HG03066 (cell line): Measurements from ENCODE around the gene HTN1.
"Not testable (repeated sequence)": the region's sequence is repeated elsewhere in the genome, so short reads cannot be mapped to it uniquely, and the experiment has no call there.

Experiments
- ATAC-seq: cut with Tn5 transposase; IDR thresholded peaks from one replicate; pipeline ENCODE4 v1.9.1; 2021; ENCODE audit warnings: low read depth; ENCODE audit not compliant: unreplicated experiment

Gene HTN1

DNA sequence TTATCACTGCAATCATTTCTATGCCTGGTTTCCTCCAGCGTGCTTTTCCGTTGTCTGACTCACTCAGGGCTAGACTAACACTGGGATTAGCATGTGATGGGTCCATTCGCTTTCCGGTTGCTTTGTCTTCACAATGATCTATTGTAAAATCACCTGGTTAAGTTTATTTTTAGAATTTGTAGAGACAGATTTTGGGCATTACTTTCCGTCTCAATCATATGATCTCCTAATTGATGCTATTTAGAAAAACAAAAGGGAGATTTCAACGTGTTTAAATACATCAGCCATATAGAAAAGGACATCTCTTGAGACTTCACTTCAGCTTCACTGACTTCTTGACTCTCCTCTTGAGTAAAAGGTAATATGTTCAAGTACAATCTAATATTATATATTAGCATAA is at the start of gene HTN1:
HTN1 (plus strand) TSS at position 301 of the 400 bp plus-strand sequence. CDS start 2,639 bp downstream, outside the sequence.
- ATAC-seq: not testable (repeated sequence)

DNA sequence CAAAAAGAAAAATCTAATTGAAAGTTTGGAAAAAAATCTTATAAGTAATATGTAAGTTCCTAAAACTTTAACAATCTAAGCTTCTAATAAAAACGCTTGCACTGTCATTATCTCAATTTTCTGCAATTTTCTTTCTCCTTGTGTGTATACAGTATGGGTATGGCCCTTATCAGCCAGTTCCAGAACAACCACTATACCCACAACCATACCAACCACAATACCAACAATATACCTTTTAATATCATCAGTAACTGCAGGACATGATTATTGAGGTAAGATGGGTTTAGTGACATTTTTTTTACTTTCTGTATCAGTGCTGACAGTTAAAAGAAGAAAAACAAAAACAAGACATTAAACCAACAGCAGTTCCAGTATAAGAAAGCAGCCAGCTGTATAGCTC is 49.5 kb upstream of the HTN1 start:
- no peak for ATAC-seq

GRCh38 chr4:70002507-70002906 is 47.7 kb upstream of the HTN1 start:
- no peak for ATAC-seq

GRCh38 chr4:70008771-70009170 is 41.5 kb upstream of the HTN1 start:
- no peak for ATAC-seq

DNA sequence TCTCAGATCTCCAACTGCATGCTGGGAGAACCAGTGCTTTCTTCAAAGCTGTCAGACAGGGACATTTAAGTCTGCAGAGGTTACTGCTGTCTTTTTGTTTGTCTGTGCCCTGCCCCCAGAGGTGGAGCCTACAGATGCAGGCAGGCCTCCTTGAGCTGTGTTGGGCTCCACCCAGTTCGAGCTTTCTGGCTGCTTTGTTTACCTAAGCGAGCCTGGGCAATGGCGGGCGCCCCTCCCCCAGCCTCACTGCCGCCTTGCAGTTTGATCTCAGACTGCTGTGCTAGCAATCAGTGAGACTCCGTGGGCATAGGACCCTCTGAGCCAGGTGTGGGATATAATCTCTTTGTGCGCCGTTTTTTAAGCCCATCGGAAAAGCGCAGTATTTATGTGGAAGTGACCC is 31.2 kb upstream of the HTN1 start:
- not testable (repeated sequence) for ATAC-seq

DNA sequence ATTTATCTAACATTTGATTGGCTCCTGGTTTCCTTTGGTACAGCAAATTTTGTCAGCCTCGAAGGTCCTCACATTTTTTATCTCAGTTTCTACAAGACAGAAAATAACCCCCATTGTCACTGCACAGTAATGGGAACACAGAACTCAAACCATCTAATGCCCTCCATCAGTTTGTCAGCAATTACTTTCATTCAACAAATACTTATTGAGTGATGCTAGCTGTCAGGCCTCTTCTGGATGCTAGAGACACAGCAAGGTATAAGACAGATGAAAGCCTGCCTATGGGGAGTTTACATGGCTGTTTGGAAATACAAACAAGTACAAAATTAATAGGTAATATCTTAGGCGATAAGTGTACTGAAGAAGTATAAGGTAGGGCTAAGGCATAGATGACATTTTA is 27.0 kb upstream of the HTN1 start:
- no peak for ATAC-seq

GRCh38 chr4:70027011-70027410 is 23.2 kb upstream of the HTN1 start:
- no peak for ATAC-seq

DNA sequence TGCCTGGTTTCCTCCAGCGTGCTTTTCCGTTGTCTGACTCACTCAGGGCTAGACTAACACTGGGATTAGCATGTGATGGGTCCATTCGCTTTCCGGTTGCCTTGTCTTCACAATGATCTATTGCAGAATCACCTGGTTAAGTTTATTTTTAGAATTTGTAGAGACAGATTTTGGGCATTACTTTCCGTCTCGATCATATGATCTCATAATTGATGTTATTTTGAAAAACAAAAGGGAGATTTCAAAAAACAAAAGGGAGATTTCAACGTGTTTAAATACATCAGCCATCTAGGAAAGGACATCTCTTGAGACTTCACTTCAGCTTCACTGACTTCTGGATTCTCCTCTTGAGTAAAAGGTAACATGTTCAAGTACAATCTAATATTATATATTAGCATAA is 22.1 kb upstream of the HTN1 start, which contains the start of gene HTN3:
HTN3 (plus strand) TSS at position 301 of the 400 bp plus-strand sequence. CDS start 2,282 bp downstream, outside the sequence.
- ATAC-seq: not testable (repeated sequence)

DNA sequence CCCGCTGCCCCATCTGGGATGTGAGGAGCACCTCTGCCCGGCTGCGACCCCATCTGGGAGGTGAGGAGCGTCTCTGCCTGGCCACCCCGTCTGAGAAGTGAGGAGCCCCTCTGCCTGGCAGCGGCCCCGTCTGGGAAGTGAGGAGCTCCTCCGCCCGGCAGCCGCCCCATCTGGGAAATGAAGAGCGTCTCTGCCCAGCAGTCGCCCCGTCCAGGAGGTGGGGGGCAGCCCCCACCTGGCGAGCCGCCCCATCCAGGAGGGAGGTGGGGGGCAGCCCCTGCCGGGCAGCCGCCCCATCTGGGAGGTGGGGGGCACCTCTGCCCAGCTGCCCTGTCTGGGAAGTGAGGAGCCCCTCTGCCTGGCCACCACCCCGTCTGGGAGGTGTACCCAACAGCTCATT is 12.7 kb upstream of the HTN1 start:
- not testable (repeated sequence) for ATAC-seq

GRCh38 chr4:70039928-70040327 is 10.3 kb upstream of the HTN1 start:
- not testable (repeated sequence) for ATAC-seq

DNA sequence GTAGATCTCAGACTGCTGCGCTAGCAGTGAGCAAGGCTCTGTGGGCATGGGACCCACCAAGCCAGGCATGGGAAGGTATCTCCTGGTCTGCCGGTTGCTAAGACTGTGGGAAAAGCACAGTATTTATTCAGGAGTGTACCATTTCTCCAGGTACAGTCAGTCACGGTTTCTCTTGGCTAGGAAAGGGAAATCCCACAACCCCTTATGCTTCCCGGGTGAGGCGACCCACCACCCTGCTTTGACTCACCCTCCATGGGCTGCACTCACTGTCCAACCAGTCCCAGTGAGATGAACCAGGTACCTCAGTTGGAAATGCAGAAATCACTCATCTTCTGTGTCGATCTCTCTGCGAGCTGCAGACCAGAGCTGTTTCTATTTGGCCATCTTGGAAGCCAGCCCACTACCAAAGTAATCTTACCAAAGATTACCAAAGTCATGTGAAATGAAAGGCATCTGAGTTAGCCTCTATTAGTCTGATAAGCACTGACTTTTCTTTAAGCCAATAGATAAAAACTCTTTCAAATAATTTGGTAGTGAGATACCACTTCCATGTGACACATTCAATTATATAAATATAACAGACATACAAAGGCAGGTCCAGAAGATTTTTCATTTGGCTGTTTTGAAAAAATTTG is 8.5 kb upstream of the HTN1 start:
- ATAC-seq: no peak

DNA sequence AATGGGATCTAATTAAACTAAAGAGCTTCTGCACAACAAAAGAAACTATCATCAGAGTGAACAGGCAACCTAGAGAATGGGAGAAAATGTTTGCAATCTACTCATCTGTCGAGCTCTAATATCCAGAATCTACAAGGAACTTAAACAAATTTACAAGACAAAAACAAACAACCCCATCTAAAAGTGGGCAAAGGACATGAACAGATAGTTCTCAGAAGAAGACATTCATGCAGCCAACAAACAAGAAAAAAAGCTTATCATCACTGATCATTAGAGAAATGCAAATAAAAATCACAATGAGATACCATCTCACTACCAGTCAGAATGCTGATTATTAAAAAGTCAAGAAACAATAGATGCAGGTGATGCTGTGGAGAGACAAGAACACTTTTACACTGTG is 6.3 kb downstream of the HTN1 start:
- not testable (repeated sequence) for ATAC-seq

DNA sequence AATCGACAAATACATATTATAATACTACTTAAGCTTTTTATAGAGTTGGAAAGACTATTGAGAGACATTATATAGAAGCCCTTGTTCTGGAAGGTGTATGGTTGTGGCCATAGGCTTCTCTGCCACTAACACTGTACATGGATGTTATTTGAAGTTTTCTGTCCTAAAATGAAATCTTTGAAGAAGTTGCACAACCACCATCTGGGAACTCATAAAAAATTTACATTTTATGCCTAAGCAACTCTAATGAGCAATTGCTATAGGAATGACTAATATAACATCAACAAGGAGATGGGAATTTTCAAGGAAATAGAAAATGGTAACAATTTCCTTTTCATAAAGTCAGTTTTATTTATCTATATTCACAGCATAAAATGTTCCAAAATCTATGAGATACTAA is 7.4 kb downstream of the HTN1 start:
- ATAC-seq: no peak

DNA sequence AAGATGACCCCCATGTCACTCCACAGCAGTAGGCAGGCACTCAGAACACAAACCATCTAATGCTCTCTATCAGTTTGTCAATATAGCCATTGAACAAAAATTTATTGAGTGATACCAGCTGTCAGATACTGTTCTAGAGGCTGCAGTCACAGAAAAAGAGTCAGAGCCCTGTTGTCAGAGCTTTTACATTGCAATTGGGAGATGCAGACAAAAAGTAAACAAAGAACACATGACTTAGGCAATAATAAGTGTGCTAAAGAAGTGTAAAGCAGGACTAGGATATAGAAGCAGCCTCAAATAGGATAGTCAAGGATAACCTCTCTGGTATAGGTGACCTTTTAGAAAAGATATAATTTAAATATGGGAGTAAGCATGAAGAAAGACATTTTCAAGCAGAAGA is 8.9 kb downstream of the HTN1 start:
- ATAC-seq: no peak

DNA sequence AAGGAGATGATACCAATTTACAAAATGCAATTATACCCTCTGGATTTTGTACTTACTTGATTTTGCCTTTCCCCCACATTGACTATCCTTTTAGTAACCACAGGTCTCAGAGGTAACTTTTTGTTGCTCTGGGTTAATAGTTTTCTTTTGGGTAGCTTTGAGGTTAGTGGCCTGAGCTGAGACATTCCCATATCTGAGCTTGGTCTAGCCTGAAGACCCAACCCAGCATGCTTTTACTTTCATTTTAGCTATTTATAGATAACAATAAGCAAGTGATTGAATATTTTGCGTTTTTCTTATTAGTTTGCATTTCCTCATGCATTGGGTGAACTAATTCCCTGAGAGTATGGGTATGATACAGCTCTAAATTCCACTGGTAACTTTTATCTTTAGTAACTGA is 11.8 kb downstream of the HTN1 start:
- peak; percentile 70 for ATAC-seq

- ATAC-seq: no peak
These were observed 30.0 kb downstream of the HTN1 start for GRCh38 chr4:70080205-70080604.

DNA sequence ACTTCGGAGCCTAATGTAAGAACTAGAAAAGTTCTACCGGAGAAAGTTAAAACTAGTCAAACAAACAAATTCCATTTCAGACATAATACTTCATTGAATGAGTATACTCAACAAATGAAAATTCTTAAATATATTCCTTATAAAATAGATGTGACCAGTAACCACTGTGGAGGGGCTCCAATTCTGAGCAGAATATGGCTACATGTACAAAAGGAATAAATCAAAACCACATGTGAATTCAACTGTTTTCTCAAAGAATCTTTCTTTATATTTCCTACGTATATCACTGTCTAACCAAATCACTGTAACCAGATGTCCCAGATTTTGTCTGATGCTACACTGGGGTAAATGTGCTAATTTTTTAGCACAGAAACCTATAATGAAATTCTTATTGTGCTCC is 49.0 kb downstream of the HTN1 start:
- no peak for ATAC-seq
